IPS-NIHi11 (cell line): ENCODE results near the gene TOR1B.
"Not testable (repeated sequence)": the region's sequence is repeated elsewhere in the genome, so short reads cannot be mapped to it uniquely, and the experiment has no call there.

Experiments used
- DNase-seq: peaks from one replicate; pipeline ENCODE4 v3.0.0; 2012; ENCODE audit warnings: mixed read lengths, low spot score

The TOR1B gene

GRCh38 chr9:129776938-129777768 lies 25.8 kb upstream of the TOR1B start:
- DNase-seq, result peak; percentile 83

DNA sequence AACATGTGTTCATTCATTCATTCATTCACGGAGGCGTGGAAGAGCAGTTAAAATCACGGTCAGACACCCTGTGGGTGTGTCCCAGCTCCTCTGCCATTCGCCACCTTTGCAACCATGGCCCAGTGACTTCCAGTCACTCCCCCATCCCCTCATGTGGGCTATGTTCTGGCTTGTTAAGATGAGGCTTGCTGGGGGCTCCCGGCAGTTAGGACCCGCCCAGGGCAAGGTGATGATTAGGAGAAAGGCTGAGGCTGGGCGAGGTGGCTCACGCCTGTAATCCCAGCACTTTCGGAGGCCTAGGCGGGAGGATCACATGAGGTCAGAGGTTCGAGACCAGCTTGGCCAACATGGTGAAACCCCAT lies 25.2 kb upstream of the TOR1B start:
- DNase-seq, result no peak

DNA sequence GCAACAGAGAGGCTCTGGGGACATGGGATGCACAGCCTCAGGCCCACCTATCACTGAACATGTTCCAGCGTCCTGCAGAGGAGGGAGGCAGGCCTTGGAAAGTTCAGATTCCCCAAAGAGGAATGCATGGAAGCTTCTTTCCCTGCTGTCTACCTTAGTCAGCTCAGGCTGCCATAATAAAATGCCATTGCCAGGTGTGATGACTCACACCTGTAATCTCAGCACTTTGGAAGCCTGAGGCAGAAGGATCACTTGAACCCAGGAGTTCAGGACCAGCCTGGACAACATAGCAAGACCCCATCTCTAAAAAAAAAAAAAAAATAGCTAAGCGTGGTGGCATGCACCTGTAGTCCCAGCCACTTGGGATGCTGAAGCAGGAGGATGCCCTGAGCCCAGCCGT lies 24.5 kb upstream of the TOR1B start:
- no peak for DNase-seq

- DNase-seq, result no peak
These were observed 23.3 kb upstream of the TOR1B start for GRCh38 chr9:129779560-129780190.

DNA sequence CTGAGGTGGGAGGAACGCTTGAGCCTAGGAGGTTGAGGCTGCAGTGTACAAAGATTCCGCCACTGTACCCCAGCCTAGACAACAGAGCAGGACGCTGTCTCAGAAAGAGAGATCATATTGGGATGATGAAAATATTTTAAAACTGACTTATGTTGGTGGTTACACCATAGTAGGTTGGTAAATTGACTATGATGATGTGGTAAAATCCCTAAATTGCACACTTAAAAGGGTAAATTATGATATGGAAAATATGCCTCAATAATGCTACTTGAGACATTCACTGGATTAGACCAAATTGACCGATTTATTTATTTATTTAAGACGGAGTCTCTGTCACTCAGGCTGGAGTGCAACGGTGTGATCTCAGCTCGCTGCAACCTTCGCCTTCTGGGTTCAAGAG lies 21.9 kb upstream of the TOR1B start:
- no peak for DNase-seq

- no peak for DNase-seq
These were observed 21.0 kb upstream of the TOR1B start for GRCh38 chr9:129781981-129782380.

DNA sequence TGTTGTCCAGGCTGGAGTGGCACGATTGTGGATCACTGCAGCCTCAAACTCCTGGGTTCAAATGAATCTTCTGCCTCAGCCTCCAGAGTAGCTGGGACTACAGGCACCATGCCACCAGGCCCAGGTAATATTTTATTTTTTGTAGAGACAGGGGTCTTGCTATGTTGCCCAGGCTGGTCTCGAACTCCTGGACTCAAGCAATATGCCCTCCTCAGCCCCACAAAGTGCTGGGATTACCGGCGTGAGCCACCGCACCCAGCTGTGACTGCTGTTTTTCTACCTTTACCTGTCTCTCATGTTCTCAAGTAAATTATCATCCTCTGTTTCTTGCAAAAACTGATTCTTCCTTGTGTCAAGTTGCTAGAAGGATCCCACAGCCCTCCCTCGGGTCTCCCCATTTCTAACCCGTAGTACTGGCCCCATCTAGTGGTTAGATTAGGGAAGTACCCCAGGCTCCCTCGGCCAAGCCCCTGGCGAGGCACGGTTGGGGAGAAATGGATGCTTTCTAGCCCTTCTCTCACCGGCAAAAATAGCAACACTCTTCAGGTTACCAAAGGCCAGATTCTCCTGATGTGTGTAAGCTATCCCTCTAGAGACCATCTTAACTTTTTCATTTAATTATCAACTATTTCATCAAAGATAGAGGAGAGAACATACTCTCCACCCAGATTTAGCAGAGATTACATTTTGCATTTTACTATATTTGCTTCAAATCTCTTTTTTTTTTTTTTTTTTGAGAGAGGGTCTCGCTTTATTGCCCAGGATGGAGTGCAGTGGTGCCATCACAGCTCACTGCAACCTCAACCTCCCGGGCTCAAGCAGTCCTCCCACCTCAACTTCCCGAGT lies 19.2 kb upstream of the TOR1B start:
- DNase-seq, result peak; percentile 91

GRCh38 chr9:129784970-129785369 lies 18.0 kb upstream of the TOR1B start:
- not testable (repeated sequence) for DNase-seq

- no peak for DNase-seq
These were observed 17.1 kb upstream of the TOR1B start for GRCh38 chr9:129785866-129786265.

DNA sequence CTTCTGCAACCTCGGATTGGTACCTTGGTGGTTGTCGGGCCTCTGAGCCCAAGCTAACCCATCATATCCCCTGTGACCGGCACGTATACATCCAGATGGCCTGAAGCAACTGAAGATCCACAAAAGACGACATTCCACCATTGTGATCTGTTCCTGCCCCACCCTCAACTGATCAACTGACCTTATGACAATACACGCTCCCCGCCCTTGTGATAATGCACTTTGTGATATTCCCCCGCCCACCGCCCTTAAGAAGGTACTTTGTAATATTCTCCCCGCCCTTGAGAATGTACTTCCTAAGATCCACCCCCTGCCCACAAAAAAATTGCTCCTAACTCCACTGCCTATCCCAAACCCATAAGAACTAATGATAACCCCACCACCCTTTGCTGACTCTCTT lies 16.5 kb upstream of the TOR1B start:
- no peak for DNase-seq

DNA sequence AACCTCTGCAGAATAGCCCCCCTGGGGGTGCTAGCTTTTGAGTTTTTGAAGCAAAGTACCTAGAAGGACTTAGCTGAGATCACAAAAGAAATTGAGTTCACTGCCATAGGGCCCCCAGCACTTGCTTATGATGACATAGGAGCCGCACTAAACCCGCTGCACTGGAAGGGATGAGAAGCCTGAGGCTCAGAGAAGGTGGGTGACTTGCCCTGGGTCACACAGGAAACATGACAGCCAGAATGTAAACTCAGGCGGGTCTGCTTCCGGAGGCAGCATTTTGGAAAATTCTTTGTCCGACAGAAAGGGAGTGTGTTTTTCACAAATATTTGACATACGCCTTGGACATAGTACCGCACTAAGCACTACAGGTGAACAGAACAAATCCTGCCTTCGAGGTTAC lies 8.4 kb upstream of the TOR1B start:
- no peak for DNase-seq

DNA sequence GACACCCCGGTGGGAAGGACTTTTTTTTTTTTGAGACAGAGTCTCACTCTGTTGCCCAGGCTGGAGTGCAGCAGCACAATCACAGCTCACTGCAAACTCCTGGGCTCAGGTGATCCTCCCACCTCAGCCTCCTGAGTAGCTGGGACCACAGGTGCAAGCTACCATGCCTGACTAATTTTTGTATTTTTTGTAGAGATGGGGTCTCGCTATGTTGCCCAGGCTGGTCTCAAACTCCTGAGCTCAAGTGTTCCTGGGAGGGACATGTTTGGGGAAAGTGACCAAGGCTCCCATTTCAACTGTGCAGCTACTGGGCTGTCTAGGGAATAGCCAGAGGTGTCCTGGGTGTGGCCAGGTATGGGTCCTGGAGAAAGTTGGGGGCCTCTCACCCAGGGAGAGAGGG lies 7.0 kb upstream of the TOR1B start:
- DNase-seq, result not testable (repeated sequence)

- no peak for DNase-seq
These were observed 4.0 kb upstream of the TOR1B start for GRCh38 chr9:129798973-129799372.

GRCh38 chr9:129801504-129801903 lies 1.5 kb upstream of the TOR1B start:
- DNase-seq, result no peak

GRCh38 chr9:129803676-129804060 lies 684 bp downstream of the TOR1B start:
- no peak for DNase-seq

DNA sequence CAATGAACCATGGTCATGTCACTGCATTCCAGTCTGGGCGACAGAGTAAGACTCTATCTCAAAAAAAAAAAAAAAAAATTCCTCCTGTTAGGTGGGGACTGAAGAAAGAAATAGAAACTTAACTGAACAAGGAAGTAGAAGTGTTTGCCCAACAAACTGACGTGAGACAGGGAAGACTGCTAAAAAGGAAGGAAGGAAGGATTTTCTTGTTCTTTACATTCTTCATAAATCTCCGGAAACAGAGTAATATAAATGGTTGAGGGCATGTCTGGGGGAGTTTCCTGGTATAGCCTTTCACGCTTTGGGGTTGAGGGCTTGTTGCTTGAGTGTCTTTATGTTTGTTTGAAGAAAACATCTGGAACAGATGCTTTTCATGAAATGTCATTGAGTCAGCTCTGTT lies 3.1 kb downstream of the TOR1B start:
- no peak for DNase-seq

- DNase-seq, result no peak
These were observed 6.4 kb downstream of the TOR1B start for GRCh38 chr9:129809346-129809745.

DNA sequence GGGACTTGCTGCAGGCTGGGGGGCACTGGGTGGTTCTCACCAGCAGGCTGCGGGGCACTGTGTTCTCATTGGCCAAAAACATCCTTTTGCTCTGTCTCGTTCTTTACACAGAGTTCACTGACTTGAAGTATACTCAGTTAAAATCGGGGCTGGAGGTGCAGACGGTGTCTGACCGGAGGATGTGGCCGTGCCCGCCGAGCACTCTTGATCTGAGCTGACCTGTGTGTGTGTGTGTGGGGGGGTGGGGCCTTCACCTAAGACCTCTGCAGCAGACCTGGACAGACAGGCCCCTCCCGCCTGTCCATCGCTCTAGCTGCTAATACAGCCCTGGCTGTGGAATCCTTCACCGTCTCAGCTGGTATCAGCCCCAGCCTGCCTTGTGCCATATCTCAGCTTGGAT lies 7.1 kb downstream of the TOR1B start:
- DNase-seq, result no peak

- DNase-seq, result no peak
These were observed 7.8 kb downstream of the TOR1B start for GRCh38 chr9:129810788-129811187.

GRCh38 chr9:129811967-129812363 lies 9.0 kb downstream of the TOR1B start:
- no peak for DNase-seq

DNA sequence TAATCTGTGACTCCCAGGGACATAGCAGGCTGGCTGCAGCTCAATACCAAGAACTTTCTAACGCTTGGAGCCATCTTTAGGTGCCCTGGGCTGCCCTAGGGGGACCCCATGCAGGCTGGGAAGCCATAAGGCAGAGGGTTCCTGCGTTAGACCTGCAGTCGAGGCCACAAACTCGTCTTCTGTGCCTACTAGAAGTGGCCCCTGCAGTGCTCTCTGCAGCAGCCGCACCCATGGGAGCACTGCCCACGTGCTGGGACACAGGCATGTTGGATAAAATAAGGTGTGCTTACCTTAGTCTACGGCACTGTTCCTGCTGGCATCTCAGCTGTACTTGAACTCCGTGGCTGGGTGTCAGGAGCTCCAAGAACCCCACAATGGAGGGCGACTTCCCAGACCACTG lies 9.4 kb downstream of the TOR1B start:
- no peak for DNase-seq

GRCh38 chr9:129813661-129814060 lies 10.7 kb downstream of the TOR1B start:
- no peak for DNase-seq
